Measurements from ENCODE around the gene TCF7L2.

The TCF7L2 gene

DNA sequence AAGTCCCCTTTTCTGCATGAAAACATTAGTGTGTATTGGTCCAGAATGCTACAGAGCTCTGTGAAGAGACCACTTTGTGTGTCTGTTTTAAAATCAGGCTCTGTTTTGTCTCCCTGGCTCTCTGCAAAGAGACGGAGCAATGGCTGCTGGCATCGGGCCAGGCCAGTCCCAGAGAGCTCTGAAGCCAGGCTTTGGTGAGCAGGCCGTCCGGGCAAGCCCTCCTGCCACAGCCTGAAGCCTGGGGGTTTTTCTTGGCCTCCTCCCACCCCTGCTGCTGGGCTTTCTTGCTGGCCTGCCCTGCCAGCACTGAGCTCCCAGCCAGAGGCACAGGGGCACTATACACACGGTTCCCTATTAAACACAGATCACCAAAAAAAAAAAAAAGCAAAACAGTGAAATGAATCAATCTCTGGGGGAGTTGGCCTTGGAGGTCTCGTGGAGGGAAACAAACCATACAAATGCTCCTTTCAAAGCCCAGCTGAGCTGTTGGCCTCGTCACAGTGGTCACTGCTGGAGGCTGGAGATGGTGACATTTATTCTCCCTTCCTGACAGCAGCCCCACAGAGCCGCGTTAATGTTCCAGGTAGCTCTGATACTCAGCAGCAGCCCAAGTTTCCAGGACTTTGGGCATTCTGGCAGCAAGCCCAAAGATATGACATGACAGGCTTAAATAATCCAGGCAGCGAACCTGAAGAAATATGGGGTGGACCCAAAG is 237.2 kb downstream of the TCF7L2 start:
- DNase-seq, result no peak

DNA sequence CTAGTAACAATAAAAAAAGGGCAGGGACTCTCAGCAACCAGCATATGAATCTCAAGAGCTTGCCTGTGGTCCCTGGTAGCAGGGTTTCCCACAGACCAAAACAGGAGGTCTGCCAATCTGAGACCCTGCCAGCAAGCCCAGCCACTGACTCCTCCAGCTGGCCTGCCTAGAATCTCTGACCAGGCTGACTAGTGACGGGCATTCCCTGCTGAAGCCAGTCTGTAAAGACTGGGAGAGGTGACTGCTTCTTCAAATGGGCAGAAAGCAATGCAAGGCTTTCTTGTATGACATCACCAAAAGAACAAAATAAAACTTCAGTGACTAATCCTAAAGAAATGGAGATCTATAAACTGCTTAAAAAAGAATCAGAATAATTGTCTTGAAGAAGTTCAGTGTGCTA is 249.4 kb downstream of the TCF7L2 start:
- DNase-seq, result no peak

GRCh38 chr10:113202011-113202410 is 252.0 kb downstream of the TCF7L2 start:
- DNase-seq, result no peak

- no peak for DNase-seq
Measured at GRCh38 chr10:113207924-113208323, 257.9 kb downstream of the TCF7L2 start.

DNA sequence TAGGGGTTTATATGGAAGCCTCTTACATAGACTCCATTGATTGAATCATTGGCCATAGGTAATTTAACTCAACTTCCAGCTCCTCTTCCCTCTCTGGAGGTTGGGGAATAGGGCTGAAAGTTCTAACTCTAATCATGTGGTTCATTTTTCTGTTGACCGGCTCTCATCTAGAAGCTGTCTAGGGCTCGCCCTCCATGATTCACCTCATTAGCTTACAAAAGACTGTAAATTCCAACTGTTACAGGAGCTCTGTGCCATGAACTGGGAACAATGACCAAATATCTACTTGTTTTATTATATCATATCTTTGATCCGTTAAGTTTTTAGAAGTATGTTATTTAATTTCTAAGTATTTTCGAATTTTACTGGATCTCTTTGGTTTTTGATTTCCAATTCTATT is 263.0 kb downstream of the TCF7L2 start:
- no peak for DNase-seq

- no peak for DNase-seq
Measured at GRCh38 chr10:113214331-113214730, 264.3 kb downstream of the TCF7L2 start.

GRCh38 chr10:113216102-113216501 is 266.1 kb downstream of the TCF7L2 start:
- DNase-seq, result no peak

Data from DMS79 (cell line).